CD4-positive, alpha-beta T cell treated with Interleukin-12 subunit alpha and Interleukin-12 subunit beta, for 1 hour (primary cell): ENCODE data around the gene HMX1.

ENCODE experiments used
- DNase-seq: peaks from one replicate; pipeline ENCODE4 v3.0.0-alpha.2; 2020

HMX1 gene

DNA sequence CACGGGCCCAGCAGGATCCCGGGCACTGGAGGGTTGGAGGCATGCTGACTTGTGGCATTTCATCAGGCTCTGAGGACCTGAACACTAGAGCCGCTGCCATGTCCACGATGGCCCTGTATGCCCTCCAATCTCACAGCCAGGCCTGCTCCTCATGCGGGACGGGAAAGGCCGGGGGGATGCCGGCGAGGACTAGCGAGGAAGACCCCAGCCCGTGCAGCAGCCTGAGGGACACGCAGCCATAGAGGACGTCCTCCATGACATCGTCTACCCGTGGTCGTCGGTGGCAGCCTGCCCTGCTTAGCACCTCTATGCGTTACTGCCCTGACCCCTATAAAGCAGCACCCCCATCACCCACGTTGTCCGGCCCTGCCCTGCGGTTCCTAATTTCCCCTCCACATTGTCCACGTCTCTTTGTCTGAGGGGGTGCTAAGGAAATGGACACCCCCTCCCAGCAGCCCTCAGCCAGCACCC, 32.6 kb downstream of the HMX1 start:
- DNase-seq, result no peak

DNA sequence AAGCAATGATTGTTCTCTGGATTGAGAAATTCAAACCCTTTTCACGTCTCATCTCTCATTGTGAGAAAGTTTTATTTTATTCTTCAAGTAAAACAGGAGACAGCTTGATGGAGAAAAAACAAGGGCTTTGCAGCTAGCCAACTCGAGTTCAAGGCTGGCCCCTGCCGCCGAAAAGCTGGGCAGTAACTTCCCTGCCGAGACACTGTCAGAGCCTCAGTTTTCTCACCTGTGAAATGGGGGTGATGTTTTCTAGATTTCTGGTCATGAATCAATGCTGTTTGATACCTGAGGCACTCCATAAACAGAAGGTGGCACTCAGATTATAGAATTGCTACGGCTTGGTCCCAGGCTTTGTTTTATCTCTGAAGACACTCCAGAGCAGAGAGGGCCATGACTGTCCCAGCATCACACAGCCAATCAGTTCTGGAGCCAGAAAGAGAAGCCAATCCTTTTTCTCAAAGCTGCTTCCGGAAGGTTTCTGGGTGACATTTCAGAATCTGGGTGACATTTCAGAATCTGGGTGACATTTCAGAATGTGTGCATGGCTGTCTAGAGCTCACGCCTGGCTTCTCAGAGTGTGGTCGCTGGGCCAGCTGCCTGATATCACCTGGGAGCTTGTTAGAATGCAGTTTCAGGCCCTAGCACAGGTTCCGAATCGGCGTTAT, 33.2 kb downstream of the HMX1 start:
- DNase-seq, result no peak

DNA sequence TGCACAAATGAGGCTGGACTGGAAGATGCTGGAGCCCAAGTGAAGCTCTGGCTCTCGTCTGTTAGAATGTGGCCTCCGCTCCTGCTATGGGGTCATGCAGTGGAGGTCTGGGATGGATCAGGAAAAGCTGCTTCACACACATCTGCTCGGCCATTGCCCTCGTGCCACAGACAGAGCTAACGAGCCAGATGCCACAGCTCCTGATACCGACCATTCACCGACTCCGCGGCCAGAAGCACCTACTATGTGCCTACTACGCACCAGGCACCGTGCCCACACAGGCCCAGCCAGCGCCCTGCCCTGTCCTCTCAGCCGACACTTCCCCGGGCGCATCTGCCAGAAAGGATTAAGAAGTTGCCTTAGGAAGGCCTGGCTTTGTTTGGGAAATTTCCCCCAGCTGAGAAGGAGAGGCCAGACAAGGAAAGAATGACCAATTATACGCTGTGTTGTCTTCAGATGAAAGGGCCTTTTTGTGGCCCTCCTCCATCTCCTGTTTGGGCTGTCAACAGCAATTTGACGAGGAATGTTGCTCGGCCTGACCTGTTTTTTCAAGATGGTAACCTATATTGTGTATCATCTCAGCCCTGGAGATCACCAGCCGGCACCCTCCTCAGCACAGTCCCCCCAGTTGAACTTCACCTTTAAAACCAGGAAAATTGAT, 34.3 kb downstream of the HMX1 start:
- no peak for DNase-seq

DNA sequence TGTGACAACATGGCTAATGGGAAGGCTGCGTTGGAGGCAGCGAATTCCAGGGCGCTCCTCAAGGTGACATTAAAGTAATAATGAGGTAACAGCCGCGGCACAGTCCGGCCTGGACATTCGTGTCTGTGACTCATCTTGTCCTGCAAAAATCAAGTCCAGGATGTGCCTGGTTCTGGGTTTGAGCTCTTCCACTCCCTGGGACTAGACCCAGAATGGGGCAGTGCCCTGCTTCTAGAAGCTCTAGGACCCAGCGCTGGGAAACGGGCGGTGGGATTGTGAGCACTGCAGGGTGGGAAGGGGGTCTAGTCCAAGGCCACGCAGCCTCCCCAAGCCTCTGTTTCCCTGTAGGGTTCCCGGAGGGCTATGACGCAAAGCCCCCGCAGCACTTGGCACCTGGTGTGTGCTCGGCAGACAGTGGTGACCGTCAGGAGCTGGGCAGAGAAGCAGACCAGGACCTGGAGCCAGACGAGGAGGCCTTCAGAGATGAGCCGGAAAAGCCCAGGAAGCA, 34.9 kb downstream of the HMX1 start:
- DNase-seq, result no peak

DNA sequence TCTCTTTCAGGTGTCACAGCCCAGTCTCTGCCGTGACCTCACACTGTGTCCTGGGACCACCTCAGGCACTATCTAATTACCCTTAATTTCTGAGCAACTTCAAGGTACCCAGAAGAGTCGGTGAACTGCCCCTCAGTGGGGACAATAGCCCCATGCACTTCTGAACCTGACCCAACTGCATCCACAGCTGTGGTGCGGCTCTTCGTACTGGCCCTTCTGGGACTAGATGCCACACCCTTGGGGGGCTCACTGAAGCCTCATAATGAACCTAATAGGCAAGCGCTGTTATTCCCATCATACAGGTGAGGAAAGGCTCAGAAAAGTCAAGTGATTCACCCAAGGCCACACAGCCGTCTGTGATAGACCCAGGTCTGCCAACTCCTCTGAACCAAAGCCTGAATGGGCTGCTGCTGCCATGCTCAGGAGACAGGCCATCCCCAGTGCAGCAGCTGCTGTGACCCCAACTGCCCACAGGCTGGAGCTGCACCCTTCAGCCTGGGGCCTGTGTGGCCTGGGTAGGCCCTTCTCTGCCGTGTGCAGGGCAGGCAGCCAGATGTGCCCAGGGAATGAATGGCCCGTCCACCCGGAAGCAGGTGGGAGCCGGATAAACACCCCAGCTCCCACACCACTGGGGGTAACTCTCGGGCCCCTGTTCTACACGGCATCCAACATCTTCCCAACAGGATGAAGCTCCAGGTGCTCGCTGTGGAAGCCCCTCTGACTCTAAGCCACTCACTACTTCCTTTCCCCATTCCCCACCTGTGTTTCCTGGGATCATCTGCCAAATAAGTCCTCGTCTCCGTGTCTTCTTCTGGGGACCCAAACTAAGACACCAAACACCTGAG, 35.9 kb downstream of the HMX1 start:
- DNase-seq, result no peak

DNA sequence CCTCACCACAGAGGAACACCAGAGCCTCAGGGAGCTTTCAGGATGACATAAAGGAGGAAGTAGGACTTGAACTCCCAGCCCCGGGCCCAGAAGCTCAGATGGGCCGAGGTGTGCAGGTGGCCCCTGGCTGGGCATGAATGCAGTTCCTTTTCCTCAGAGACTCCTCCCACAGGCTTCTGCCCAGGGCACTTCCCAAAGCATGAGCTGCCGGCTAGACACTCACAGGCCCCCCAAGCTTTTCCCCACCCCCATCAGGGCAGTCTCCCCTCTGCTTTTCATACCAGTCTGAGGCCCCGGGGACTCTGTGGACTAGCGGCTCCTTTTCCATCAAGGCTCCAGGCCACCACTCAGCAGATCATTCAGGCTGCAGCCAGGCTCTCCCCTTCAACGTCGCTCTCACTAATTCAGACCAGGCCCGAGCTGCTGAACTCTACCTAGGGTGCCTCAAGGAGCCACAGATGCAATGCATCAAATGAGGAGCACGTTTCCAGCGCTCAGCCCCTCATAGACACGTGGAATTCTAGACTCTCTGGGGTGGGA, 36.9 kb downstream of the HMX1 start:
- DNase-seq, result no peak

DNA sequence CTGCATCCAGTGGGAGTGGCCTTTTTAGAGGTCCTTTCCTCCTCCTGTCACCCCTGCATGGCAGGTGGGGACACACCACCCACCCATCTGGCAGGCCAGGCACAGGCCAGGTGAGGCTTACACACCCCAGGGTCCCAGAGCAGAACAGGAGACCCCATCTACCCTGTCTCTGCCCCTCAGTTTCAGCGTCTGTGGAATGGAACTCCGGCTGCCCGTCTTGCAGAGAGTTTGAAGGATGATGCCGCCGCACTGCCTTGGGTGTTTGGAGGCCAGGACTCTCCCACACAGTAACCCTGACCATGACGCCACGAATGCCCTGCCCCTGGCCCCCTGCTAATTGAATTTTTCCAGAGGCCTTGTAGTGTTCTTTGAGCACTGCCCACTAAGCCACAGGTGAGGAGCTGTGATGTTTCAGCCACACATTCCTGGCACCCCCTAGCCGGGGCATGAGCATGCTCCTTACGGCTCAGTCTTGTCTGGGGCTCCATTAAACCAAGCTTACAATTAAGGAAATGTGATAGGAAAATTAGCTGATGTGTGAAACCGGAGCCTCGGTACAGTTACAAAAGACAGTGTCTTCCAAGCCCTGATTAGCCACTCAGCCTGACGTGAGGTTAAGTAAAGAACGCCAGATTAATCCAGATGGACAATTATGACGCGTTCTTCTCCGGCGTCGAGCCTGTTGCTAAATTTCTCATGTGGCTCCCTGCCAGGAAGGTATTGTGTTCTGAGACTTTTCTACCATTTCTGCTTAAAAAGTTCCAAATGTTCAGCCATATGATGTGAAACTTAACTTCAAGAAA, 39.3 kb downstream of the HMX1 start:
- no peak for DNase-seq

DNA sequence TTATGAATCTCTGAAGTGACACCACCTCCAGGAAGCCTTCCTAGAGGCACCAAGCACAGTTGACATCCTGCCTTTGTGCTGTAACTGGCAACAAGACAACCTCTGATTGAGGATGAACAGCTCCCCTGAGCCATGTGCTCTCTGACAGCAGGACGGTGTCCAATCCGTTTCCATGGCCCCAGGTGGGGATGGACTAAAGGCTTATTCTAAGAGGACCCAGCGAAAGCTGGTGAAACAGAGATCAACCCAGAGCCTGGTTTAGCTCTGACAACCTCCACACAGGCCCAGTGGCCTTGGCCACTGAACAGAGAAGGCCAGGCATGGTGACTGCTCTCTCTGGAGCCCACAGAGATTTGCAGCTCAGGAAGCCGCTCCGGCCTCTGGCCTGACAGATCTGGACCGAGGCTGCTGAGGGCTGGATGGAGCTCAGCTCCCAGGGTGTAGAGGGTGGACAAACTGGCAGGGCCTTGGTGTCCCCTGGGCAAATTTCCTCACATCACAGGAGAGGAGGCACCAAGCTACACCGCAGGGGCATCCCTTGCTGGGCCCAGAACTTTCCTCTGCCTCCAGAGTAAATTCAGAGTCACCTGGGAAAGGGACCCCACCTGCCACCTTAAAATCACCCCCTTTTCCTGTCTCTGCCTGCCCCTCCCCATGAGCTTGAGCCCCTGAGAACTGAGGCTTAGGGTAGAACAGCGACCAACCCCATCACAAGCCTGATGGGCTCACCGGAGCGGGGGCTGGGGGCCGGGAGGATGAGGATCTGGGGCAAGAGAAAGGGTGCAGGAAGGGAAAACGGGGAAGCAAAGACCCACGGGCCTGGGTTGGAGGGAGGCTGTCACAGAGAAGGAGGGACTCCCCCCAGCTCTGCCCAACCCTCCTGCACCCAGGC, 40.2 kb downstream of the HMX1 start:
- no peak for DNase-seq

DNA sequence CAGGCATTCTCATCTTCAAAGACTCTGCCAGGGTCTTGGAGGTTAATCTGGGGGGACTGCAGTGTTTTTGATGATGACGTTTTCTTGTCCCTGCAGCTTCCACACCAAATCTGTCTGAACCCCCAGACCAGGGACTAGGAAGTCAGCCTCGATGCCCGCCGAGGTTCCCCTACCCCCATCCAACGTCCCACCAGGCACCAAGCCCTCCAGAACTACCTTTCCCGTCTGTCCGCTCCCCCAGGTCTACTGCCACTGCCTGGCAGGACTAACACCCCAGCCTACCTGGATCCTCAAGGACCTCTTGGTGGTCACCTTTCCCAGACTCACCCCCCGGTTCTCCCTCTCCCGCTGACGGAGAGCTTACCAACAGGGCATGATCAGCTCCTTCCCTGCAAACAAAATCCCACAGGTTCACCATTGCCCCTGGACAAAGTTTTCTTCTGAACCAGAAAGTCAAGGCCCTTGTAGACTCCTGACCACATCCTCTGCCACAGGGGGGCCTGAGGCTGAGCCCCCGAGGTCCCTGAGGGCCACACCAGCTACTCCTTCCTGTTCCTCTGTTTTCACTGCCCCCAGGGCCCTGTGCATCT, 40.9 kb downstream of the HMX1 start:
- DNase-seq, result no peak

DNA sequence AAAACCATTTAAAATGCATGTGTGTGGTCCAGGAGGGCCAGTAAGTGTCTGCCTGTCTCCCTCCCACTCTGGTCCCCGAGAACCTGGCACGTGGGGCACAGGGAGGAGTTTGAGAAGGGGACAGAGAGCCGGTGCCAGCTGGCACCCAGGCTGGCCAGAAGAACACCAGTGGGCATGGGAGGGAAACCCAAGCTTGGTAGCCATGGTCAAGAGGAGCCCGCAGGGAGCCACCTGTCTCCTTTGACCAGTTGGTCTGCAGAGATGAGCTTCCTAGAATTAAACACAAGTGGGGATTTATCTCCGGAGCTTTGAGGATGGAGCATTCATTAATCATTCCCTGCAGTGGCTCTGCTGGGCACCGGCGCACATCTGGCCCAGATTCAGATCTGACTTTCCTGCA, 41.6 kb downstream of the HMX1 start:
- no peak for DNase-seq

DNA sequence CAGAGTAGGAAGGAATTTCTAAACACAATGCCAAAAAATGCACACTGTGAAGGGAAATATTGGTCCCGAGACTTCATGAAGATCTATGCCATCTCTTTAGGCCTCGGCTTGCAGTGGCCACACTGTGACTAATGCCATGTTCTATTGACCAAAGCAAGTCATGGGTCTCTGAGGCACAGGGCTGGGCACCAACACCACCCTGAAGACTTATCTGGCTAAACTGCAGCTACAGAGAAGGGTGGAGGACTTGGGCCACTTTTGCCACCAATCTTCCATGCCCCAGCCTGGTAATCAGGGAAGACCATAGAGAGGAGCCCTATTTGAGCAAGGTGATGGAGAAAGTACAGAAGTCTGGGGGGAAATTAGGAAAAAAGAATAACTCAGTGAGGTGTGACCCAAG, 42.1 kb downstream of the HMX1 start:
- no peak for DNase-seq

DNA sequence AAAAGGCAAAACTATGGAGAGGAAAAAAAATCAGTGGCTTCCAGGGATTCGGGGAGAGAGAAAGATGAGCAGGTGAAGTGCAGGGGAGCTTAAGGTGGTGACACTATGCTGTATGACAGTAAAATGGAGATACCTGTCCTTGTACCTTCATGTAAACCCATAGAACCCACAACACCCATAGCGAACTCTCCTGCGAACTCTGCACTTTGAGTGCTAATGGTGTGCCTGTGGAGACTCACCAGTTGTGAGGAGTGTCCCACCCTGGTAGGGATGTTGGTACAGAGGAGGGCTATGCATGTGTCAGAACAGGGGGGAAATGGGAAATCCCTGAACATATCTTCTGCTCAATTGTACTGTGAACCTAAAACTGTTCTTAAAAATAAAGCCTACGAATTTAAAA, 42.8 kb downstream of the HMX1 start:
- DNase-seq, result no peak

DNA sequence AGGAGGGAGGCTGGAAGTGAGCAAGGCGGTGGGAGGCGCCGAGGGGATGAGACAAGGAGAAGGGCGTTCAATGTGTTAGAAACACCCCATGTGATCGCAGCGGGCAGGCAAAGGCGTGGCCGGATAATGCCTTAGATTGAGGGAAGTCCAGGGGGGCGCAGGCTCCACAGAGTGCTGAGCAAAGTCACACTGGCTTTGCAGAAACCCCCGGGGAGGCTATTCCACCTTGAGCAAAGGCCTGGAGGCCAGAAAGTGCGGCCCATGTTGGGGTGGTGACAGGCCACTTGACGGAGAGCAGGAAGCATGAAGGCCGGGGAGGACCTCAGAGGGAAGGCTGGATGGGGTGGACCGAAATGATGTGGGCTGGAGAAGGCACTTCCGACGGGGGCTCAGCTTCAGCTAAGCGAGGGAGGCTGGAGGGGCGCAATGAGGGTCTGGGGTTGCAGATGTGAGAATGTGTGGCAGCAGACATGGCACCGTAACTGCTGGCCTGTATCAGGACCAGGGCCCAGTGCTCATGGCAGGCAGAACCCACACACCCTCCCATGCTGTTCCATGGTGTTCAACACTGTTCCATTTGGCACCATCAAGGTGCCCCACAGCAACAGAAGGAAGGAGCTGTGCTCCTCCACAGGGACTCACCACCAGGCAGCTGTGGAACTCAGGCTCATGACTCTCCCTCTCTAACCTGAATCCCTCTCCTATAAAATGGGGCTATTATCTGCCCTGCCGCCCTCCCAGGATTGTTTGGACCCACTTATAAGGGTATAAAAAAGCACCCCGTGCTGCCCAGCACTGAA, 50.3 kb downstream of the HMX1 start:
- no peak for DNase-seq

DNA sequence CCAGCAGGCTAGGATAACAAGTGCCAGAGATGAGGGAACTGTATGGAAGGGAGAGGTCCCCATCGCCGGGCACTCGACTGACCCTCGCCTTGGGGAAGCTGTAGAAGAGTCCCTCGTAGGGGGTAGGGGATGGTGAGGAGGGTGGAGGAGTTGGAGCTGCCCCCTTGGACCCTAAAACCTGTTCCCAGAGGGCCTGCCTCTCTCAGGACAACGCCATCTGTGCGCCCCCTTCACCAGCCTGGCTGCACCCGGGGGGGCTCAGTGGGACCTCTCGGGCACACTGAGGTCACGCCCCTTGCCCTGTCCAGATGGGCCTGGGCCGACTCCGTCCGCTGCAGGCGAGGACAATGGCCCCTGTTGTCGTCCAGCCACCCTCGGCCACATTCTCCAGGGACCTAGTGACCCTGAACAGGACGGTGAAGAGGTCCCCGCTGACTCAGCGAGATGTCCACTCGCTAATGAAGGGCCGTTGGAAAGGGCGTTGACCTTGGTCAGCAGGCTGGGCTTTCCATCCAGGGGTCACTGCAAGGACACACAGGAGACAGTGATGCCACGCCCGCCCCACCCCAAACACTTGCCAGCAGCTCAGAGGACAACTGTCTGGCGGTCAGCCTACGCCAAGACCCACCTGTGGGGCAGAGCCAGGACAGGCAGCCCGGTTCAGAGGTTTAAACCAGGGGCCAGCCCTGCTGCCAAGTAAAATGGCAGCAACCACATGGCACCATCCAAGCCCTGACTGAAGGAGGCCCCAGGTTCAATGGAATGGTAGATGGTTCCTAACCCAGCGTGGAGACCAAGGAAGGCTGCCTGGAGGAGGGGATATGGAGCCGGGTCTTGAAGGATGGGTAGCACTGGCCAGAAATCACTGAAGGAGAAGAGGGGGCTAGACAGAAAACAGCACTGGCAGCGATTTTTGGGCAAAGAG, 51.2 kb downstream of the HMX1 start:
- no peak for DNase-seq

DNA sequence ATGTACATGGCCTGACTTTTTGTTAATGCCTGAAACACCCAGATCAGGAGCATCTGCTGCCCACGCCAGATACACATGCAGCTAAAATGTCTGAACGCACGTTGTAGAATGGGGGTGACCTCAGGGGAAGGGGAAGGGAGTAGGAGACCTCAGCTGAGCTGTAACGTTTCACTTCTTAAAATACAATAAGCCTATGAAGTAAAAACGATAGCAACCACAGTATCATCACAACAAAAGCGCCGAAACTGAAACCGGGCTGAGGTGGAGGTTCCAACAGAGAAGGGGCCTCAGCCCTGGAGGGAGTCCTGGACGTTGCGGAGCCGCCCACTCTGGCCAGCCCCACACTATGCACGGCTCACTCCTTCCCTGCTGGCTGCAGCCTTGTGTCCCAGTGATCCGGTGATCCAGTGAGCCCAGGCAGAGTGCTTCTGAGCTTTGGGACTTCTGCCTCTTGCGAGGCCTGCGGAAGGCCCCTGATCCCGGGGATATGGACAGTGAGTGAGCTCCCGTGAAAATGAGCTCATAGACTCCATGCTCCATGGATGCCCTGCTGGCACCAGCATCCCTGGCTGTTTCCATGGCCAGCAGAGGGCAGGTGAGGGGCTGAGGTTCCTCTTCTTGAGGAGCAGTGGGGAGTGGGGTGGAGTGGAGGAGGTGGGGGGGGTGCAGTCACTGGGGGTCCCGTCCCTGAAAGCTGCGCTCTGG, 52.0 kb downstream of the HMX1 start:
- DNase-seq, result no peak

DNA sequence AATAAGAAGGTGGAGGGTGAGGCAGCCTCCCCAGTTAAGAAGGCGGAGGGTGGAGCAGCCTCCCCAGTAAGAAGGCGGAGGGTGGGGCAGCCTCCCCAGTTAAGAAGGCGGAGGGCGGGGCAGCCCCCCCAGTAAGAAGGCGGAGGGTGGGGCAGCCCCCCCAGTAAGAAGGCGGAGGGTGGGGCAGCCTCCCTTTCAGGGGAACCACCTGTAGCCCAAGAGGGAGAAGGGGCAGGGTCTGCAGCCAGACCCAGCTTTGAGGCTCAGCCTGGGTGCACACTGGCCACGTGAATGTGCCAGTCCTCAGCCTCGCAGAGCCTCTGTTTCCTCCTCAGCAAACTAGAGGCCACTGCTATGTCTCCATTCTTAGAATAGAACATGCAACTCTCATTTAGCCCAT, 52.6 kb downstream of the HMX1 start:
- no peak for DNase-seq

DNA sequence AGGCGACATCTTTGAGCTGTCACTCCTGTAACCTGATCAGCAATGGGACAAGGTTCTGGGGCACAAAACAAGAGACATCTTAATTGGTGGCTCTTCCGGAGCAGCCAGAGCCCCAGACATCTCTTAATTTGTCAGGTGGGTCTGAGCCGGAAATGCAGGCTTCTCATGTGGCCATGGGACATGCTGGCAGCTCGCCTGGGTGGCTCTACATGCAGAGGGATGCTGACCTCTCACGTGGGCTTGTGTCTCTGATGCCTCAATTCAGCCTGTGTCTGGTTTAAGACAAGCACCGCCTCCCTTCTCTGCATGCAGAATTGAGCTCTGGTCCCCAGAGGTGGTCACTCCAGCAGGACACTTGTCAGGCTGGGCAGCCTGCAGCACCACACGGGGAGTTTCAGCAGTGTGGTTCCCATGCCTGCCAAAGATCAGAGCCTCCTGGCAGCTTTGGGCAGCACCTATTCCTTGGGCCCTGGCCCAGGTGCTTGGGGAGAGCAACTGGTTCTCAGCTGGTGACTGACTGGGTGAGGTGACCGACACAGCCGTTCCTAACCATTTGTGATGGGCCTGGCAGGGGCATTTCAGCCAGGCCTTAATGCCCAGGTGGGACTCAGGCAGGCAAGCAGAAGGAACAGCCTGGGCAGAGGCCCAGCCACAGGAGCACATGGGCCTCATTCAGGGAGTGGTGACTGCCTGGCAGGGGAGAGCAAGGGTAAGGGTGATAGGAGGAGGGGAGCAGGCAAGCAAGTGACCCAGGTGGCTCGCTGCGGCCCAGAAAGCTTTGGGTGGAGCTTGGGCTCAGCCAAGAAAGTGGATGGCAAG, 53.4 kb downstream of the HMX1 start:
- DNase-seq, result no peak

DNA sequence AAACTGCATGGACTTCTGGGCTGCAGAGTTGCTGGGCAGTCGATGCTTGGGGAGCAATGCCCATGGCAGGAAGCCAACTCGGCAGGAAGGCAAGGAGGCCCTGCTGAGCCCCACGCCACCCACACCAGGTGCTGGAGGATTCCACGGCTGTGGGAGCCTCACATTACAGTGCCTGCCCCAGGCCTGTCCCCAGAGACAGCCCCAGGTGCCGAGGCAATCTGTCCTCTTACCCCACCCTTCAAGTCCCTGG, 53.9 kb downstream of the HMX1 start:
- no peak for DNase-seq
